A673 (cell line): ENCODE results near the gene NET1.

ENCODE experiments used
- EZH2 ChIP-seq: fragments of 200-600 bp; sonication (generic); IDR thresholded peaks from 2 replicates; pipeline ENCODE4 v1.6.1; 2017; ENCODE audit warnings: borderline replicate concordance, low read depth, mild to moderate bottlenecking, mixed read lengths, antibody characterized with exemption, low read length; ENCODE audit not compliant: poor library complexity, severe bottlenecking
- TF ChIP-seq, protein P1 (sequence below): fragments of 300-800, 200-600 bp; sonication (generic); conservative IDR thresholded peaks from 2 replicates; pipeline ENCODE4 v1.5.1; 2017; ENCODE audit warnings: low read depth, mild to moderate bottlenecking, antibody characterized with exemption, low read length, moderate library complexity, mixed read lengths

DNA sequence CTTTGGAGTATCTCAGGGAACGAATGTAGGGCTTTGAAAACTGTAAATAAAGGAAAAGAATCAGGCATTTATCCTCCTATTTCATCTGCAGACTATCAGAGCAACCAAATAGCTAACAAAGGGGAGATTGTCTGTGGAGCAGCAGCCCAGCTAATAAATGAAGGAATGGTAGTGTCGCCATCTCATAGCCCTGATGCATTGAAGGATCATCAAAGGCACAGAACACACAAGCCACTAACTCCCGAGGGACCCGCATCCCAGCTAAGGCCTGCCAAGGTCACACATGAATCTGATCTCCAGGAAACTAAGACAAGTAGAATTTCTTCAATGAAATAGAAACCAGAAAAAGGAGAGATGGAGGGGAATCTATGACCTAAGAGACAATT, 48.8 kb downstream of the NET1 start:
- TF ChIP-seq, protein P1, sequence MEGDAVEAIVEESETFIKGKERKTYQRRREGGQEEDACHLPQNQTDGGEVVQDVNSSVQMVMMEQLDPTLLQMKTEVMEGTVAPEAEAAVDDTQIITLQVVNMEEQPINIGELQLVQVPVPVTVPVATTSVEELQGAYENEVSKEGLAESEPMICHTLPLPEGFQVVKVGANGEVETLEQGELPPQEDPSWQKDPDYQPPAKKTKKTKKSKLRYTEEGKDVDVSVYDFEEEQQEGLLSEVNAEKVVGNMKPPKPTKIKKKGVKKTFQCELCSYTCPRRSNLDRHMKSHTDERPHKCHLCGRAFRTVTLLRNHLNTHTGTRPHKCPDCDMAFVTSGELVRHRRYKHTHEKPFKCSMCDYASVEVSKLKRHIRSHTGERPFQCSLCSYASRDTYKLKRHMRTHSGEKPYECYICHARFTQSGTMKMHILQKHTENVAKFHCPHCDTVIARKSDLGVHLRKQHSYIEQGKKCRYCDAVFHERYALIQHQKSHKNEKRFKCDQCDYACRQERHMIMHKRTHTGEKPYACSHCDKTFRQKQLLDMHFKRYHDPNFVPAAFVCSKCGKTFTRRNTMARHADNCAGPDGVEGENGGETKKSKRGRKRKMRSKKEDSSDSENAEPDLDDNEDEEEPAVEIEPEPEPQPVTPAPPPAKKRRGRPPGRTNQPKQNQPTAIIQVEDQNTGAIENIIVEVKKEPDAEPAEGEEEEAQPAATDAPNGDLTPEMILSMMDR: no peak
- TF ChIP-seq EZH2: no peak
